DOHH2 (cell line): ENCODE measurements around the gene TSHZ3.

ENCODE experiments used
- EZH2phosphoT487 ChIP-seq: fragments of 200-600 bp; sonication (generic); IDR thresholded peaks from 2 replicates; pipeline ENCODE4 v1.6.1; 2017; ENCODE audit warnings: borderline replicate concordance, mild to moderate bottlenecking, antibody characterized with exemption, low read length, moderate library complexity, mixed read lengths
- TF ChIP-seq, protein P1 (sequence below): fragments of 200-600 bp; sonication (generic); IDR thresholded peaks from one replicate; pipeline ENCODE4 v1.5.1; 2014; ENCODE audit warnings: antibody characterized with exemption, mild to moderate bottlenecking, low read depth, low read length; ENCODE audit not compliant: poor library complexity, severe bottlenecking

DNA sequence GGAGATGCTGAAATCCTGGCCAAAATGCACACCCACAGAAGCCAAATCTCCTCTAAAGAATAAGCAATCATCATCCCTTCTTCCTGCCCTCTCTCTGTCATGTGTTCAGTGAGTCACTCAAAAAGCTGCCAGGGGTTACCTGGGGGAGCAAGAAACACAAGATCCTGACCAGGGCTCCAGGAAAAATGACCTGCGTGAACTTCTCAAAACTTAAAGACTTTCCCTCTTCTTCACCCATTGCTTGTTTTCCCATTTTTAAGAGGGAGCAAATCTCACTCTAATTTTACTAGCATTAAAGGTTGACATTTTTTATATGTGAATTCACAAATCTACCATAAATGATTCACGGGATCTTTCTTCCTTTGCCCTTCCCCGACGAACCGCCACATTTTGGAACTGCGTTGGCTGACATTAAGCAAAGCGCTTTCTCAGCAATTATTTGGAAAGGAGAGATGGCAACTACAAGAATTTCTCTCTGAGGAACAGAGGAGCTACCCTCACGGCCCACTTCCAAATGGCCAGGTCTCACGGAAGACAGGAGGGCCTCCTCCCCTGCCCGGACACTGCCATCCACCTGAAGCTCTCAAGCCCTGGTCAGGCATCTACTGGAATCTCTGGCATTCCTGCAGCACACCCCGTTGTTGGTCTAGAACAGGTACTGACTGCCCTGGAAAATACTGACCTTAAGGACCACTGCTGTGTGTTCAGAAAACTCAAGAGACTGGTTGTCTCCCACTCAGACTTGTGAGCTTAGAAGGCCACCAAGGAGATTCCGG is 14.2 kb downstream of the TSHZ3 start:
- TF ChIP-seq, protein P1, sequence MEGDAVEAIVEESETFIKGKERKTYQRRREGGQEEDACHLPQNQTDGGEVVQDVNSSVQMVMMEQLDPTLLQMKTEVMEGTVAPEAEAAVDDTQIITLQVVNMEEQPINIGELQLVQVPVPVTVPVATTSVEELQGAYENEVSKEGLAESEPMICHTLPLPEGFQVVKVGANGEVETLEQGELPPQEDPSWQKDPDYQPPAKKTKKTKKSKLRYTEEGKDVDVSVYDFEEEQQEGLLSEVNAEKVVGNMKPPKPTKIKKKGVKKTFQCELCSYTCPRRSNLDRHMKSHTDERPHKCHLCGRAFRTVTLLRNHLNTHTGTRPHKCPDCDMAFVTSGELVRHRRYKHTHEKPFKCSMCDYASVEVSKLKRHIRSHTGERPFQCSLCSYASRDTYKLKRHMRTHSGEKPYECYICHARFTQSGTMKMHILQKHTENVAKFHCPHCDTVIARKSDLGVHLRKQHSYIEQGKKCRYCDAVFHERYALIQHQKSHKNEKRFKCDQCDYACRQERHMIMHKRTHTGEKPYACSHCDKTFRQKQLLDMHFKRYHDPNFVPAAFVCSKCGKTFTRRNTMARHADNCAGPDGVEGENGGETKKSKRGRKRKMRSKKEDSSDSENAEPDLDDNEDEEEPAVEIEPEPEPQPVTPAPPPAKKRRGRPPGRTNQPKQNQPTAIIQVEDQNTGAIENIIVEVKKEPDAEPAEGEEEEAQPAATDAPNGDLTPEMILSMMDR, result no peak
- no peak for TF ChIP-seq EZH2phosphoT487
